Measurements from ENCODE around the gene MYO1E. TPM values are rescaled to one million over a fixed set of nuclear protein-coding genes. Genes with fewer than 3 reads are reported as not detected.

The MYO1E gene
- total RNA-seq, 4 donors from 2014 or later, result 23.3 to 99.8 (median 66.5) TPM

GRCh38 chr15:59304034-59304795, 68.5 kb downstream of the MYO1E start:
- no peak for TF ChIP-seq CTCF (IDR thresholded peaks at IDR 0.05)
- no peak for TF ChIP-seq POLR2A (IDR thresholded peaks at IDR 0.05)
- peak in 1 of 2 donors; percentile 34 for DNase-seq
- no peak overlapping the region for H3K4me3 ChIP-seq
- no peaks in the 10 kb centered on the region for H3K9me3 ChIP-seq
- peaks cover 5 to 6% of the 10 kb centered on the region in 2 donors for H3K4me1 ChIP-seq
- intact Hi-C loops (cut with DNase I; ENCODE audit: low total_unique reads), result no loop called here
- no peaks in the 10 kb centered on the region for H3K36me3 ChIP-seq
- H3K27ac ChIP-seq, result peak overlapping the region; percentile 44 to 66
- no peaks in the 10 kb centered on the region for H3K27me3 ChIP-seq

DNA sequence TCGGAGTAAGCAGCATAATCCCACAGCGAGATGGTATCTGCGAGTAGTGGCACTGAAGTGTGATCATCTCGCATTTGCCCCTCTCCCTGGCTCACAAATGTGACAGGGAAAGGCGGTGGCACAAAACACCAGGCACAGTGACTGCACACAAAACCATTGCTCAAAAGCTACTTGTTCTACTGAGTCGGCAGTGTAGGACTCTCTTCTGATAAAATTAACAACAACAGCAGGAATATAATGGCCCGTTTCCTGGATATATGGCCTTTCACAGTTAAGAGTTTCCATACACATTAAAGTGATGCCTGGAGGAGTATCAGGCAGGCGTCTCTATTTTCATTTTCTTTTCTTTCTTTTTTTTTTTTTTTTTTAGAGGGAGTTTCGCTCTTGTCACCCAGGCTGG, 69.0 kb downstream of the MYO1E start:
- intact Hi-C loops (cut with DNase I; ENCODE audit: low total_unique reads), result no loop called here
- H3K9me3 ChIP-seq, result no peaks in the 10 kb centered on the region
- H3K27ac ChIP-seq, result peak overlapping the region; percentile 48 to 66
- H3K27me3 ChIP-seq, result no peaks in the 10 kb centered on the region
- no peak overlapping the region for H3K4me3 ChIP-seq
- no peak for DNase-seq
- TF ChIP-seq POLR2A (IDR thresholded peaks at IDR 0.05) (no peak), CTCF (IDR thresholded peaks at IDR 0.05) (no peak)
- peaks cover 5 to 6% of the 10 kb centered on the region in 2 donors for H3K4me1 ChIP-seq
- H3K36me3 ChIP-seq, result no peaks in the 10 kb centered on the region

- intact Hi-C loops (cut with DNase I; ENCODE audit: low total_unique reads), result no loop called here
- no peaks in the 10 kb centered on the region for H3K27me3 ChIP-seq
- DNase-seq, result no peak
- H3K27ac ChIP-seq, result peak overlapping the region; percentile 48 to 66
- H3K9me3 ChIP-seq, result no peaks in the 10 kb centered on the region
- H3K36me3 ChIP-seq, result no peaks in the 10 kb centered on the region
- H3K4me1 ChIP-seq, result peaks cover 5 to 6% of the 10 kb centered on the region in 2 donors
- no peak overlapping the region for H3K4me3 ChIP-seq
- TF ChIP-seq POLR2A (IDR thresholded peaks at IDR 0.05) (no peak), CTCF (IDR thresholded peaks at IDR 0.05) (no peak)
Measured at GRCh38 chr15:59303136-59303535, 69.5 kb downstream of the MYO1E start.

DNA sequence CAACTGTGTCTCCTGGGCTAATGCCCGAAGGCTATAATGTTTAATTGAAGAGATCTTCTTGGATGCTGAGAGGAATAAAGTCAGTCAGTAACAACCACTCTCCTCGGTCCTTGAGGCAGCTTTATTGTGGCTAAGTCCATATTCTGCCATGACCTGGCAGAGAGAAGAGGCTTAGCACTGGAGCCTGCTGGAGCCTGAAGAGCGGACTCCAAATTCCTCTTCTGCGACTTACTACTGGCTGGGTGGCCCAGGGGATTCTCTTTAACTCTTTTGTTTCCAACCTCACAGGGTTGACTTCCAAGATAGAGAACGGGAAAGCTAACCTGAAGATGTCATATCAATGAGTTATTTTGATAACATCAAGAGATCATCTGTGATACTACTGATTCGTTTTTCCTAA, 71.1 kb downstream of the MYO1E start:
- H3K4me1 ChIP-seq, result peaks cover 5 to 6% of the 10 kb centered on the region in 2 donors
- H3K27ac ChIP-seq, result peak overlapping the region in 1 of 2 donors; percentile 1
- no peaks in the 10 kb centered on the region for H3K36me3 ChIP-seq
- DNase-seq, result no peak
- TF ChIP-seq CTCF (IDR thresholded peaks at IDR 0.05), result no peak
- no peak for TF ChIP-seq POLR2A (IDR thresholded peaks at IDR 0.05)
- H3K27me3 ChIP-seq, result no peaks in the 10 kb centered on the region
- no peak overlapping the region for H3K4me3 ChIP-seq
- H3K9me3 ChIP-seq, result no peaks in the 10 kb centered on the region
- intact Hi-C loops (cut with DNase I; ENCODE audit: low total_unique reads), result no loop called here

GRCh38 chr15:59300618-59301139, 72.0 kb downstream of the MYO1E start:
- DNase-seq, result peak; percentile 36 to 43
- Histone ChIP-seq H3K27ac (peak overlapping the region; percentile 45 to 52), H3K36me3 (no peaks in the 10 kb centered on the region), H3K27me3 (no peaks in the 10 kb centered on the region), H3K9me3 (no peaks in the 10 kb centered on the region), H3K4me1 (peaks cover 6 to 12% of the 10 kb centered on the region in 2 donors), H3K4me3 (no peak overlapping the region)
- intact Hi-C loops (cut with DNase I; ENCODE audit: low total_unique reads), result no loop called here
- no peak for TF ChIP-seq CTCF (IDR thresholded peaks at IDR 0.05)
- TF ChIP-seq POLR2A (IDR thresholded peaks at IDR 0.05), result no peak

Data from uterus (tissue), 4 donors.